Subcutaneous abdominal adipose tissue (tissue), 5 donors: ENCODE measurements around the gene KCNQ4.

ENCODE experiments used
- H3K27ac ChIP-seq: one replicate; pipeline ENCODE4 v1.7.0; 2013; ENCODE audit warnings: low read depth, mild to moderate bottlenecking, inconsistent platforms, low read length, moderate library complexity
- H3K27me3 ChIP-seq, 5 donors: one replicate each; pipeline ENCODE4 v1.7.0; 2013; ENCODE audit warnings: low read length in 5 of 5, inconsistent platforms in 1 of 5; ENCODE audit not compliant: control insufficient read depth in 5 of 5, insufficient read depth in 4 of 5
- H3K36me3 ChIP-seq, 5 donors: one replicate each; pipeline ENCODE4 v1.7.0; 2013; ENCODE audit warnings: low read length in 5 of 5; ENCODE audit not compliant: control insufficient read depth in 5 of 5, insufficient read depth in 5 of 5
- H3K4me1 ChIP-seq, 5 donors: one replicate each; pipeline ENCODE4 v1.7.0; 2013; ENCODE audit warnings: low read length in 5 of 5, mild to moderate bottlenecking in 3 of 5, moderate library complexity in 1 of 5; ENCODE audit not compliant: control insufficient read depth in 5 of 5, insufficient read depth in 5 of 5
- H3K4me3 ChIP-seq, 5 donors: one replicate each; pipeline ENCODE4 v1.7.0; 2013; ENCODE audit warnings: low read length in 5 of 5, low read depth in 1 of 5
- H3K9ac ChIP-seq, 5 donors: one replicate each; pipeline ENCODE4 v1.7.0; 2013; ENCODE audit warnings: low read length in 5 of 5, mild to moderate bottlenecking in 4 of 5, moderate library complexity in 3 of 5
- H3K9me3 ChIP-seq, 5 donors: one replicate each; pipeline ENCODE4 v1.7.0; 2013; ENCODE audit warnings: low read length in 5 of 5; ENCODE audit not compliant: control insufficient read depth in 5 of 5
- donor health status: healthy.
- donor health status: healthy.
- donor health status: healthy.
- donor health status: healthy.
- donor health status: healthy.

Gene KCNQ4

GRCh38 chr1:40887012-40887378, 103.4 kb downstream of the KCNQ4 start:
- Histone ChIP-seq H3K27ac (no peak overlapping the region), H3K9me3 (no peaks in the 10 kb centered on the region), H3K9ac (no peak overlapping the region), H3K27me3 (peaks cover 0 to 7% (median 3%) of the 10 kb centered on the region in 5 donors), H3K36me3 (no peaks in the 10 kb centered on the region), H3K4me1 (peaks cover 0 to 6% (median 3%) of the 10 kb centered on the region in 5 donors), H3K4me3 (no peak overlapping the region)

- H3K9ac ChIP-seq, result no peak overlapping the region
These were observed 104.1 kb downstream of the KCNQ4 start for GRCh38 chr1:40887652-40888051.

More at GRCh38 chr1:40887652-40888051, 104.1 kb downstream of the KCNQ4 start:
- no peak overlapping the region for H3K4me3 ChIP-seq
- peaks cover 0 to 6% (median 3%) of the 10 kb centered on the region in 5 donors for H3K4me1 ChIP-seq
- no peaks in the 10 kb centered on the region for H3K9me3 ChIP-seq
- peaks cover 0 to 7% (median 3%) of the 10 kb centered on the region in 5 donors for H3K27me3 ChIP-seq
- no peaks in the 10 kb centered on the region for H3K36me3 ChIP-seq
- H3K27ac ChIP-seq, result no peak overlapping the region
